HT1080 (cell line): ENCODE measurements around the gene DBF4. TPM values are rescaled to one million over a fixed set of nuclear protein-coding genes. Genes with fewer than 3 reads are reported as not detected.

Experiments used
- DNase-seq: peaks from one replicate; pipeline ENCODE4 v3.0.0-alpha.2; 2015; ENCODE audit warnings: low read depth
- total RNA-seq: library from RNA; depleted of rRNA; stranded (reverse); fragments of >200 nt; shearing (Covaris generic); gene quantifications from 2 replicates; pipeline ENCODE4 v1.2.3, GENCODE V29; 2014; rRNA removed

Gene DBF4
- total RNA-seq, 1 experiment from 2014 or later: 80.1 TPM

GRCh38 chr7:87948371-87948770, 72.1 kb downstream of the DBF4 start:
- no peak for DNase-seq

Other genes starting within 250 kb of the DBF4 start
- gene RUNDC3B, start 248.1 kb upstream of the DBF4 start, total RNA-seq: 0.18 and 0.23 TPM in 2 replicates
- gene SLC25A40, start 133 bp upstream of the DBF4 start, total RNA-seq: 7.6 and 7.9 TPM in 2 replicates
- 5.9 and 7.0 TPM in 2 replicates for gene ADAM22, start 57.8 kb downstream of the DBF4 start, total RNA-seq